GM12892 (cell line): Measurements from ENCODE around the gene ZNF208.

Experiments used
- POLR2A ChIP-seq: IDR thresholded peaks from 2 replicates; pipeline ENCODE4 v1.6.1; 2011; ENCODE audit warnings: low read depth, low read length, control low read depth
- POLR2AphosphoS5 ChIP-seq: IDR thresholded peaks from 2 replicates; pipeline ENCODE4 v1.6.1; 2011; ENCODE audit warnings: low read depth, low read length, control low read depth
- TAF1 ChIP-seq: IDR thresholded peaks from 2 replicates; pipeline ENCODE4 v1.6.1; 2011; ENCODE audit warnings: low read depth, mild to moderate bottlenecking, control low read depth, low read length, borderline replicate concordance

GRCh38 chr19:21921691-21922180 lies 89.0 kb downstream of the ZNF208 start:
- TF ChIP-seq TAF1 (no peak), POLR2AphosphoS5 (no peak), POLR2A (no peak)
